ENCODE data around the gene KIN.

GRCh38 chr10:7773845-7774801 is 13.7 kb downstream of the KIN start:
- no peak for TF ChIP-seq CTCF (IDR thresholded peaks at IDR 0.05; ENCODE audit: low read depth, low read length)
- no peak for TF ChIP-seq EZH2phosphoT487 (IDR thresholded peaks at IDR 0.05; ENCODE audit: low read depth)
